Type B pancreatic cell (in vitro differentiated cells): ENCODE results near the gene EBLN2. TPM values are rescaled to one million over a fixed set of nuclear protein-coding genes. Genes with fewer than 3 reads are reported as not detected.
"Not testable (repeated sequence)": the region's sequence is repeated elsewhere in the genome, so short reads cannot be mapped to it uniquely, and the experiment has no call there.

Experiments used
- DNase-seq: peaks from one replicate; pipeline ENCODE4 v3.0.0; 2021; ENCODE audit warnings: mixed read lengths; ENCODE audit not compliant: unreplicated experiment; ENCODE audit errors: extremely low spot score
- H3K27ac Mint-ChIP-seq: 2 replicates; pipeline ENCODE4 v1.8.0; 2021; ENCODE audit warnings: mild to moderate bottlenecking, mixed read lengths
- H3K27me3 Mint-ChIP-seq: 2 replicates; pipeline ENCODE4 v1.8.0; 2021; ENCODE audit warnings: mixed read lengths
- H3K36me3 Mint-ChIP-seq: 2 replicates; pipeline ENCODE4 v1.8.0; 2021; ENCODE audit warnings: mixed read lengths
- H3K4me1 Mint-ChIP-seq: one replicate; pipeline ENCODE4 v1.8.0; 2021; ENCODE audit warnings: mixed read lengths; ENCODE audit not compliant: unreplicated experiment
- H3K4me3 Mint-ChIP-seq: 2 replicates; pipeline ENCODE4 v1.8.0; 2021; ENCODE audit warnings: mild to moderate bottlenecking, mixed read lengths
- H3K9me3 Mint-ChIP-seq: 2 replicates; pipeline ENCODE4 v1.8.0; 2021; ENCODE audit warnings: mixed read lengths
- total RNA-seq: library from RNA; stranded (reverse); gene quantifications from 2 replicates; pipeline ENCODE4 v1.2.1, GENCODE V29; 2021; ENCODE audit warnings: low replicate concordance
- TF ChIP-seq, protein P1 (sequence below): fragments of 200-600 bp; sonication (generic); conservative IDR thresholded peaks from 2 replicates; pipeline ENCODE4 v1.5.0; 2021; ENCODE audit warnings: antibody characterized with exemption, mild to moderate bottlenecking

The EBLN2 gene
- total RNA-seq, 1 donor from 2014 or later, result 6.4 TPM

DNA sequence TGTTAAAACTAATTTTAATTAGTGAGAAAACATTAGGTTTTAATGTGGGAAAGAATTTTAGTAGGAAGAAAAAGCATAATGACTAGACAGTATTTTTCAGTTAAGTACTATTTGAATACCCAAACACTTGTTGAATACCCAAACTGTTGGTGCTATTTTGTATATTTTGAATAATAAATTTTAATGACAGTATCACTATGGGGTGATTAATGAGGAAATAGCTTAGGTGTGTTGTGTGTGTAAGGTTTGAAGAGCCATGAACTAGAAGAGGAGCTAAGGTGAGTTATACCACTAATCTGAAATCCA is 4.7 kb upstream of the EBLN2 start:
- no peak overlapping the region for H3K4me3 Mint-ChIP-seq

DNA sequence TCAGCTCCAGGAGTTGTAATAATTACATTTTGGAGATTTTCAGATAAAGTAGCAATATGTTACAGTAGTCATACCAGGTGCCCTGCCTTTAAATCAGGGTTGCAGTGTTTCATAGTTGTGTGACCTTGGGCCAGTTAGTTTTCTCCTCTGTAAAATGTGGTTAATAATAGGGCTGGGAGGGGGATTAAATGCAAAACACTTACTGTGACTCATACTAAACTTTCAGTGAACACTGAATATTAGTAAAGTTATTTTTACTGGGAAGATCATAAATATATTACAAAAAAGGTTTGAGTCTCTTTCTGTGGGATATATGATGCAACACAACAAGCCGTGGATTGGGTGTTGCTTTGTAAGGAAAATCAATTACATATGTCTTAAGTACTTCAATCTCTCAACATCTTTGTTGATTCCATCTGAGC is 1.1 kb upstream of the EBLN2 start:
- Mint-ChIP-seq H3K4me3 (no peak overlapping the region), H3K27ac (no peak overlapping the region), H3K27me3 (no peaks in the 10 kb centered on the region), H3K36me3 (peaks cover 28% of the 10 kb centered on the region), H3K4me1 (peaks cover 7% of the 10 kb centered on the region), H3K9me3 (no peaks in the 10 kb centered on the region)
- TF ChIP-seq, protein P1, sequence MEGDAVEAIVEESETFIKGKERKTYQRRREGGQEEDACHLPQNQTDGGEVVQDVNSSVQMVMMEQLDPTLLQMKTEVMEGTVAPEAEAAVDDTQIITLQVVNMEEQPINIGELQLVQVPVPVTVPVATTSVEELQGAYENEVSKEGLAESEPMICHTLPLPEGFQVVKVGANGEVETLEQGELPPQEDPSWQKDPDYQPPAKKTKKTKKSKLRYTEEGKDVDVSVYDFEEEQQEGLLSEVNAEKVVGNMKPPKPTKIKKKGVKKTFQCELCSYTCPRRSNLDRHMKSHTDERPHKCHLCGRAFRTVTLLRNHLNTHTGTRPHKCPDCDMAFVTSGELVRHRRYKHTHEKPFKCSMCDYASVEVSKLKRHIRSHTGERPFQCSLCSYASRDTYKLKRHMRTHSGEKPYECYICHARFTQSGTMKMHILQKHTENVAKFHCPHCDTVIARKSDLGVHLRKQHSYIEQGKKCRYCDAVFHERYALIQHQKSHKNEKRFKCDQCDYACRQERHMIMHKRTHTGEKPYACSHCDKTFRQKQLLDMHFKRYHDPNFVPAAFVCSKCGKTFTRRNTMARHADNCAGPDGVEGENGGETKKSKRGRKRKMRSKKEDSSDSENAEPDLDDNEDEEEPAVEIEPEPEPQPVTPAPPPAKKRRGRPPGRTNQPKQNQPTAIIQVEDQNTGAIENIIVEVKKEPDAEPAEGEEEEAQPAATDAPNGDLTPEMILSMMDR, result no peak
- DNase-seq, result no peak

More for the DNA sequence above, 4.7 kb upstream of the EBLN2 start:
- Mint-ChIP-seq H3K36me3 (peaks cover 10% of the 10 kb centered on the region), H3K4me1 (peaks cover 10% of the 10 kb centered on the region), H3K27me3 (no peaks in the 10 kb centered on the region), H3K27ac (peak overlapping the region; percentile 32), H3K9me3 (no peaks in the 10 kb centered on the region)
- no peak for DNase-seq
- TF ChIP-seq, protein P1, result no peak

DNA sequence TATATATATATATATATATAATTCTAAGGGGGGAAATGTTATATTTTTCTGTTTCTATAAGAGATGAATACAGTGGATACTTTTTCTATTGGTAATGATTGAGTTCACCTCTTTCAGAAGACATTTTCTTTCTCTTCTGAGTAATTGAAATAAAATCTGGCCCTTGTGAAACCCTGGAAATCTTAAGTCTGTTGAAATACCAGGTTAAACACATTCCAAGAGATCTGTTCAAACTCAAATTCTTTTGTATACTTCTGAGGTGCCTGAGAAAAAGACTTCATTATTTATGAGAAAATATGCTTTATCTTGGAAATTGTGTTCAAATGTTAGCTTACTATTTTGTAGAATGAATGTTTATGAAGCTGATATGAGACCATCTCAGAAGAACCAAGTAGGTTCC is 4.8 kb downstream of the EBLN2 start:
- H3K4me1 Mint-ChIP-seq, DNase-seq, H3K27ac Mint-ChIP-seq, H3K27me3 Mint-ChIP-seq, H3K4me3 Mint-ChIP-seq, H3K9me3 Mint-ChIP-seq: not testable (repeated sequence)
- H3K36me3 Mint-ChIP-seq, result peaks cover 20% of the 10 kb centered on the region

DNA sequence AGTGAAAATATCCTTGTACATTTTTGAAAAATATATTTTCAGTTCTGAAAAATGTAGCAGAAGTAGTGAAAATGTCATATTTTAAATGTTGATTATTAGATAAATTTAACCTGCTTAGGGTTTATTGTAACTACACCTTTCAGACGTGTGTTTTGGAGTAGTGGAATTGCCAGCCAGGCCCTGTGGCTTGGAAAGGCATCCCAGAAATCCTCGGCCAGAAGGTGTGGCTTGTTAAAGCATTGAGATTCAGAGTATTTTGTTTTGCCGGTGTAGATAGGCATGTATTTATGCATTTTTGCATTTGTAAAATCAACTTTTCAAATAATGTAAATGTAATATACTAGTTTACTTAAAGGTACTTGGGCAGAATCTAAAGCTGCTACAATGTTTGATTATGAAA is 7.0 kb downstream of the EBLN2 start:
- Mint-ChIP-seq H3K27ac (no peak overlapping the region), H3K36me3 (peaks cover 15% of the 10 kb centered on the region), H3K4me3 (no peak overlapping the region), H3K27me3 (no peaks in the 10 kb centered on the region), H3K9me3 (no peaks in the 10 kb centered on the region), H3K4me1 (peaks cover 10% of the 10 kb centered on the region)
- no peak for DNase-seq
- TF ChIP-seq, protein P1, result no peak

DNA sequence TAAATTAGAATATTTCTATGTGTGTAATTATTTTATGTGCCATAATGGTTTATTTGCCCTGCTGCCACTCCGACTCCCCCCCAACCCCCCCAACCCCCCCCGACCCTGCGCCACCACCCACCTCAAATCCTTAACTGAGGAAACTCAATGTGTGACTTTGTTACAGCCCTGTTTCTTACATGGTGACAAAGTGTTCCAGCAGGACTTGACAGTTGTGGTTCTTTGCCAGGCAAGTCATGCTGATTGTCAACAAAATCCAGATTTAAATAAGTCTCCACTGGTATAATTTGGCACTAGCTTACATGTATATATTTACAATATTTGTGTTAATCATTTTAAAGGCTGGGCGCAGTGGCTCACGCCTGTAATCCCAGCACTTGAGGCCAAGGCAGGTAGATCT is 7.7 kb downstream of the EBLN2 start:
- Mint-ChIP-seq H3K4me1 (peaks cover 10% of the 10 kb centered on the region), H3K27me3 (no peaks in the 10 kb centered on the region), H3K9me3 (no peaks in the 10 kb centered on the region), H3K4me3 (no peak overlapping the region), H3K36me3 (peaks cover 13% of the 10 kb centered on the region), H3K27ac (no peak overlapping the region)
- TF ChIP-seq, protein P1, result no peak
- DNase-seq, result no peak

DNA sequence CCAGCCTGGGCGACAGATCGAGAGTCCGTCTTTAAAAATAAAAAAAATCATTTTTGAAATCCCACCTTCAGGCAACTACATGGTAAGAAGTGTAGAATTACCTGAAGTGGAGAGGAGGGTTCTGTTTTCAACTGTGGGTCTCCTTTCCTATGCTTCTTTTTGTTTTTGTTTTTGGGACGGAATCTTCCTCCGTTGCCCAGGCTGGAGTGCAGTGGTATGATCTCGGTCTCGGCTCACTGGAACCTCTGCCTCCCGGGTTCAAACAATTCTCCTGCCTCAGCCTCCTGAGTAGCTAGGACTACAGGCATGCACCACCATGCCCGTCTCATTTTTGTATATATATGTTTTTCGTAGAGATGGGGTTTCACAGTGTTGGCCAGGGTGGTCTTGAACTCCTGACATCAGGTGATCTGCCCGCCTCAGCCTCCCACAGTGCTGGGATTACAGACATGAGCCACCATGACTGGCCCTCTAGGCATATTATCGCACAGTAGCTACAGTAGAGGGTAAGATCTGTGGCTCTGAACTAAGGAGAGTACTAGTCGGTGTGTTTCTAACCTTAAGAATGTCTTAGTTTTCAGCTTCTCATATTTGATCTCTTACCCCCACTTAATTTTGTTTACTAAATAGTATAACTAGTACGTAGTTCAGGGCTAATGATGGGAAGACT is 8.5 kb downstream of the EBLN2 start:
- no peaks in the 10 kb centered on the region for H3K9me3 Mint-ChIP-seq
- H3K4me3 Mint-ChIP-seq, result no peak overlapping the region
- peaks cover 13% of the 10 kb centered on the region for H3K4me1 Mint-ChIP-seq
- H3K36me3 Mint-ChIP-seq, result peaks cover 6% of the 10 kb centered on the region
- peak overlapping the region; percentile 49 for H3K27ac Mint-ChIP-seq
- TF ChIP-seq, protein P1, result no peak
- no peaks in the 10 kb centered on the region for H3K27me3 Mint-ChIP-seq
- no peak for DNase-seq
